Activated CD8-positive, alpha-beta memory T cell treated with anti-CD3 and anti-CD28 coated beads, Interleukin-2, amount 50 U/mL, for 1 hour (primary cell): Measurements from ENCODE around the gene ASPM.
"Not testable (repeated sequence)": the region's sequence is repeated elsewhere in the genome, so short reads cannot be mapped to it uniquely, and the experiment has no call there.

Source experiments
- DNase-seq: peaks from one replicate; pipeline ENCODE4 v3.0.0-alpha.2; 2020; ENCODE audit errors: extremely low read depth

ASPM gene

DNA sequence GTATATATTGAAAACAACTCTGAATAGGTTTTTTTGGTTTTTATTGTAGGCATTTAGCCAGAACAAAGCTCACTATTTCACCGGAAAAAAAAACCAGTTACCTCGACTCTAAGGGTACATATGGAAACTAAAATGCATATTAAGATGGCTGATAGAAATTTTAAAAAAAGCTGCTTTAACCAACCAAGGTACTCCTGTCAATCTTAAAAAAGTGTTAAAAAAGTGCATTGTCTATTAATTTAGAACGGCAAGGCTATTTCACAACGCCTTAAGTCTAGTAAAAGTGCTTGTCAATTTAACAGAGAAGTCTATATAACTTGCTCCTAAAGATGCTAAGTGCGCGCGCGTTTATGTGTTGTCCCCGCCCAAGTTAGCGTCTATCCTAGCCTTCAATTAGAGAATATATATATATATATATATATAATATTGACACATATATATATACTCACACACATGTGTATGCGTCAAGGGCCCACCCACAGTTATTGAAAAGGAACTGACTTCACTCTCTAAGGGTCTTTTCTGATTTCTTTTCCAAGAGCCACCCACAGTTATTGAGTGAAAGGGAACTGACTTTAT lies 934 bp downstream of the ASPM start:
- no peak for DNase-seq

DNA sequence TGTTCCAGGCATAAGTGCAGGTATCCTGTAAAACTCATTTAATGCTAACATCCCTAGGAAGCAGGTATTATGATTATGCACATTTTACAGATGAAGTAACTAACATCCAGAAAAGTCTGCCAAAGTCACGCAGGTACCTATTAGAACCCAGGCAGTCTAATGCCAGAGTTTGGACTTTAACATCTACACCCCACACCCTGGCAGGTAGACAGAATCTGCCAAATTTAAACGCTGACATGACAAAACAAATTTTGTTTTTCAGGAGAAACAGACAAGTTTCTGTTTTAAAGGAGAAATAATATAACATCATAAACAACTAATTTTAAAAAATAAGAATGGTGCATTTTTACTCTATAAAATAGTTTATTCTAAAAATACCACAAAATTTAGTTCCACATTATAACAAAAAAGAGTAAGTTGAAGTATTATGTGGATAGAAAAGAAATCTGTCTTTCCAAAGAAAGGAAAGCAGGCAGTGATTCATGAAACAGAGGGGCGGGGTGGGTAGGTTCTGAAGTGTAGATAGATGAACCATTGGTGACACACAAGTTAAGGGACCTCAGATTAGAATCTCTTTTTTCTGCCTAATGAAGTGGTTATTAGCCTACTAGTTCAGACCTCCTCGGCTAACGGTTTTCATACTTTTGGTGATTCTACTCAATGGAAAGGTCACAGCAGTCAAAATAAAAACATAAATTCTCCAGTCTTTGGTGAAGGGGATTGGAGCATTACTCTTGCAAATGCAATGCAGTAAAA lies 1.7 kb downstream of the ASPM start:
- no peak for DNase-seq

GRCh38 chr1:197143276-197143675 lies 3.2 kb downstream of the ASPM start:
- no peak for DNase-seq

DNA sequence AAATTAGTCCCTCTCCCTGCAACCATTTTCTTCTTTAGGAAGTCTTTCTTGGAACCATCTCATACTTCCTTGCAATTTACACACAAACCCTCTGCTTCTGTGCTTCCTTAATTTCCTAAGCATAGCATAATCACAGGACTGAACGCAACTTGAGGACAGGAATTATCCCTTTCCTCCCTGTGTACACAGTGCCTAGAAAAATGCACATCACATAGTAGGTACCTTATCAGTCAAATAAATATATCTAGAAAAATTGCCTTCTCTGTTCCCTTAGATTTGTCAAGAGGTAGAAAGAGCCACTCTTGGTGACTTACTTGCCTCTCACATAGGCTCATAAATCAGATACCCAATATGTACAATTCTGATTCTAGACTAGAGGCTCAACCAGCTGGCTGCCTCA lies 4.9 kb downstream of the ASPM start:
- DNase-seq = no peak

DNA sequence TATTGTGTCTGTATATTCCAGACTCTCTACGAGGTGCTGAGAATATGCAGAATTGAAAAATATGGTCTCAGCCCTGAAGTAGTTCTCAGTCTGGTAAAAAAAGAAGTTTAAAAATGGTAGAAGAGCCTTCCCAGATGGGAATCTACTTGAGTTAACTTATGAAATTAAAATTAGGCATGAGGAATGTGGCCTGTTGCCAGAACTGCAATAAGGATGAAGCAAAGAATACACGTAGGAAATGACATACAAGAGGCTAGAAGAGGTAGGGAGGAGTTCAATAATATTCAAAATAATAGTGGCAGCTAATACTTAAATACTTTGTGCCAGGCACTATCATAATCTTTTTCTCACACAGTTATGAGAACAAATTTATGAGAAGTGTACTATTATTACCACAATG lies 6.3 kb downstream of the ASPM start:
- DNase-seq = no peak

DNA sequence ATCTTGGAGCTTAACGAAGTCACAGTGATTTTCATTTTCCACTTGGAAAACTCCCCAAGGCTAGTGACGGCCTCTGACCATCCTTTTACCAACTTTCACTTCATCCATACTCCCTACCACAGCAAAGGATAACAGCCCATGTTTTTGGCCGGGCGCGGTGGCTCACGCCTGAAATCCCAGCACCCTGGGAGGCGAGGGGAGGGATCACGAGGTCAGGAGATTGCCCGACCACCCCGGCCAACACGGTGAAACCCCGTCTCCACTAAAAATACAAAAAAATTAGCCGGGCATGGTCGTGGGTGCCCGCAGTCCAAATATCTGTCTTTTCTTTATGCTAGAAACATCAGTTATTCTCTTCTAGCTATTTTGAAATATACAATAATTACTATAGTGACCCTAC lies 7.3 kb downstream of the ASPM start:
- no peak for DNase-seq

GRCh38 chr1:197137322-197137721 lies 9.1 kb downstream of the ASPM start:
- DNase-seq = no peak

- DNase-seq = no peak
Observed at GRCh38 chr1:197130677-197131304, 15.7 kb downstream of the ASPM start.

DNA sequence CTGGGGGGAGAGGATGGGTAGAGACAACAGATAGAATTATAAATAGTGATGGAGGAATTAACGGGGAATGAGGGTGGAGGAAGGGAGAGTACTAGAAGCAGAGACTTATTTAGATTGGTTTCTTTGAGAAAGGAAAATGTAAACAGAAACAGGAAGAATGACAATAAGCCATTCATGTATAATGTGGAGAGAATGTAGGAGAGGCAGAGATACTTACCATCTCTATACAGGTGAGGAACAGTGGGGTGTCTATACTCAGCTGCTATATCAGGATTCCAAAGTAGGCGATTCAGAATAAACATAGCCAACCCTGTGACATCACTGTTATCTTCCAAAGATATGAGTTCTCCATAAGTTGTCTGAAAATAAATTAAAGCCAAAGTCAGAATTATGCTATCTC lies 16.8 kb downstream of the ASPM start:
- DNase-seq = no peak

- no peak for DNase-seq
Observed at GRCh38 chr1:197127246-197127912, 19.1 kb downstream of the ASPM start.

DNA sequence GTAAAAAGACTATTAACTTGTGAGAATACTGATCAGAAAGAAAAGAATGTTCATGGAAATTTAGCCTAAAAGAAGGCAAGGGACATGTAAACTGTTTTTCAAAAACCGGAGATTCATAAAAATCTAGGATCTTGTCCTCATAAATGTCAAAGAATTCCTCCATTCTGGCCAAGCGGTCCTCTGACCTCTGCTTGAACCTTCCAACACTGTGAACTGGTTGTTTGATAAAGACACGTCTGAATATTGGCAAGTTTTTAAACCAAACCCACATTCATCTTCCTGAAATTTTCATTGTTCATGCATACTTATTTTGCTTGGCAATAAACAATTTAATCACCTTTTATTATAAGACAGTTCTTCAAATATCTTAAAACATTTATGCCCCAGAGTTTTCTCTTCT lies 19.8 kb downstream of the ASPM start:
- no peak for DNase-seq

- no peak for DNase-seq
Observed at GRCh38 chr1:197124376-197124775, 22.1 kb downstream of the ASPM start.

DNA sequence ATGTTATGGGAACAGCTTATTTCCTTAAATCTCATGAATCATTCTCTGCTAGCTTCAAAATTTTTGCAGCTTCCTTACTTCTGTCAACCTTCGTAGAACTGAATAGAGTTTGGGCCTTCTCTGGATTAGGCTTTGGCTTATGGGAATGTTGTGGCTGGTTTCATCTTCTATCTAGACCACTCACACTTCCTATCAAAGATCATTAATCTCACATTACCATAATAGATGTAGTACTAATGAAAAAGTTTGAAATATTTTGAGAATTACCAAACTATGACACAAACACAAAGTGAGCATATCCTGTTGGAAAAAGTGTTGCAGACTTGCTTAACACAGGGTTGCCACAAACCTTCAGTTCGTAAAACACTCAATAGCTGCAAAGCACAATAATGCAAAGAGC lies 30.3 kb downstream of the ASPM start:
- no peak for DNase-seq

GRCh38 chr1:197106869-197107268 lies 39.6 kb downstream of the ASPM start:
- no peak for DNase-seq

DNA sequence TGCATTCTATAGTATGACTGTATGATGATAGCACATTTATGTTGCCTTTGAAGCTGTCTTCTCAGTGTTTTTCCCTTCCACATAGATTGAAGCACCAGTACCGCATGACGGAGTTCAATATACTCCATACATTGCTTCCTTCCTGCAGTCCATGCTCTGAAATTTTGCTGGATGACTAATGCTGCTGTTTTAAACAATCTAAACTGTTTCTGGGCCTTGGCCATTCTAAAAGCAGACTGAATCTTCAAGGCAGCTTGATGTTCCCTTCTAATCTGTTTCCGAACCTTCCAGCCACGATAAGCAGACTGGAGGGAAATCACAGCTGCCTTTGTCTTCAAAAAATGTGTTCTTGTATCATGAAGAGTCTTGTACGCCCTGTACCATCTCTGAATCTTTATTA lies 43.2 kb downstream of the ASPM start:
- no peak for DNase-seq

GRCh38 chr1:197101978-197102377 lies 44.5 kb downstream of the ASPM start:
- no peak for DNase-seq

GRCh38 chr1:197100677-197101076 lies 45.8 kb downstream of the ASPM start:
- DNase-seq = no peak

DNA sequence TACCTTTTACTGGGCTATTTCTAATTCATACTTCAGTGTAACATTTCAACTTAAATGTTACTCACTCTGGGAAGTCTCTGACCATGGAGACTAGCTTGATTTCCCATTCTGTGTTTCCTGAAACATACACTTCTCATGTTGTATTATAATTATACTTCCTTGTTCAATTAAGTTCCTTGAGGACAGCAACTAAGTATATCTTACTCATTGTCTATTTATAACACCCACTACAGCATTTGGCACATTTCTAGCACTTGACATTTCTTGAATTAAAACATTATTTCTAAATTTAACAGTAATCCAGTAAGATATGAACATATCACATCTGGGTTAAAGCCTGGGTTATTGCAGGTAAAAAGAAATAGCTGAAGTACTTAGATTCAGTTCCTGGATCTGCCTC lies 47.0 kb downstream of the ASPM start:
- DNase-seq = no peak

- DNase-seq = not testable (repeated sequence)
Observed at GRCh38 chr1:197096971-197097370, 49.5 kb downstream of the ASPM start.

GRCh38 chr1:197096137-197096536 lies 50.3 kb downstream of the ASPM start:
- no peak for DNase-seq

DNA sequence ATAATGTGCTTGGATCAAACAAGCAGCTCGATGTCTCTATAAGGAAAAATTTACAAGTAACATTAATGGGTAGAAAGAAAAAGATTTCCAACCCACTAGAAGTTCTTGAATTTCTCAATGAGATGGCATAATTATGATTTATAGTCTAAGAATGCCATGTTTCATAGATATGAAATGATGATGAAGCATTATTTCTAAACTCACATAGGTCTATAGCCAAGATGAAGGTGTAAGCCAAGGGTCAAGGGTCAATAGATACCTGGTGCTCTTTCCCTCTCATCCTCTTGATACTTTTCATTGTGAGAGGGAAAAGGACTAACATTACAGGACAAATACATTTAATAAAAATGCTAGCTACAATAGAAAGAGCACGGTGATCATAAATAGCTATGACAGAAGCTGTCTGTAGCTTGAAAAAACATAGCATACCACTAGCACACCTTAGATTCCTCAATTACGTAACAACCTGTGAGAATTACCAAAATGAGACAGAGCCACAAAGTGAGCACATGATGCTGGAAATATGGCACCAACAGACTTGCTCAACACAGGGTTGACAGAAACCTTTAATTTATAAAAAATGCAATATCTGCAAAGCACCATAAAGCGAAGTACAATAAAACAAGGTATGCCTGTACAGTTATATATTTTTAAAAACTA lies 53.1 kb downstream of the ASPM start:
- no peak for DNase-seq

DNA sequence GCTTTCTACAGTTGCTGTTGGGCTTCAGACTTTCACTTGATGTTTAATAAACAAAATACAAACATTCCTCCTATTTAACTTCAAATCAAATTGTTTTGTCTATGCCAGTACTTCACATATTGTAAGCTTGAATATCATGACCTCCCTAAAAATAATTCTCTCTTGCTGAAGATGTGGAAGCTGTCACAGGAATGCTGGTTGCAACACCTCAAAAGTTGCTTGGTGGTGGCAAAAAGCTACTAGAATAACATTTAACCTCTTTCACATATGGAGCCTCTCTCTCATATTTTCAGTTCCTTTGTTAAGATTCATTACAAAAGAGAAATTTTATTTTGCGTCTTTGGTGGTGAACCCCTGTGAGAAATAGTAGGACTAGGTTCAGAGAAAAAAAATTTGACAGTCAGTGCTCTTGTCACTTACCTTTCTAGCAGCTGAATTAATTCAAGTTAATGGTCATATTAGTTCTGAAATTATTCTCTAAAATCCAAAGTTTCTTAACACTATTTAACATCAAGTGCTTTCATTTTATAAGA lies 53.9 kb downstream of the ASPM start:
- DNase-seq = no peak
